Ovary (tissue), 9 donors: Measurements from ENCODE around the gene HECTD1. TPM values are rescaled to one million over a fixed set of nuclear protein-coding genes. Genes with fewer than 3 reads are reported as not detected.
"Not testable (repeated sequence)": the region's sequence is repeated elsewhere in the genome, so short reads cannot be mapped to it uniquely, and the experiment has no call there.

Source experiments
- DNase-seq, 5 donors: peaks; one replicate each; pipeline ENCODE4 v3.0.0-alpha.2; 2019 to 2020
- H3K27ac ChIP-seq, 2 donors: fragments of 200-600 bp; one replicate each; pipeline versions ENCODE4 v1.5.1 to v1.8.0; 2019 to 2022
- H3K27me3 ChIP-seq: fragments of 200-600 bp; one replicate; pipeline ENCODE4 v1.8.0; 2022
- H3K36me3 ChIP-seq: fragments of 200-600 bp; sonication (generic); one replicate; pipeline ENCODE4 v1.5.1; 2019
- H3K4me1 ChIP-seq: one replicate; pipeline ENCODE4 v1.8.1; 2013; ENCODE audit warnings: mild to moderate bottlenecking, moderate library complexity; ENCODE audit not compliant: insufficient read depth
- H3K4me3 ChIP-seq: fragments of 200-600 bp; sonication (generic); one replicate; pipeline ENCODE4 v1.5.1; 2017
- H3K9me3 ChIP-seq, 2 donors: fragments of 200-600 bp in 1 of 2; sonication (generic) in 1 of 2; one replicate each; pipeline versions ENCODE4 v1.5.1 to v1.8.1; 2013 to 2019; ENCODE audit warnings: mild to moderate bottlenecking in 1 of 2, moderate library complexity in 1 of 2
- EP300 ChIP-seq: sonication (generic); formaldehyde crosslinking; IDR thresholded peaks from one replicate; pipeline ENCODE4 v1.6.1; 2017; ENCODE audit warnings: antibody characterized with exemption
- POLR2A ChIP-seq: fragments of 450-650 bp; IDR thresholded peaks from one replicate; pipeline ENCODE4 v1.6.1; 2017; ENCODE audit warnings: antibody characterized with exemption, mild to moderate bottlenecking, moderate library complexity
- WGBS, 3 donors: extraction: QIAGEN DNeasy Blood & Tissue Kit in 1 of 3; methylation state at CpG; one replicate each; pipeline versions ENCODE4 v1.1.5 to v1.1.7; 2013 to 2017; 5-methylcytosine and 5-hydroxymethylcytosine counted together
- intact Hi-C, 4 donors: fragments of 100-400 bp; cut with DNase I; formaldehyde crosslinking; loops; one replicate each; pipeline versions ENCODE4 v1.11.0 to v1.15.1; 2022 to 2023
- polyA plus RNA-seq, 2 donors: library from polyadenylated mRNA; stranded (reverse); fragments of 200-250 nt in 1 of 2; fragments of 350-450 nt in 1 of 2; fragmentation: Illumina TruSeq in 1 of 2; extraction: RNeasy Lipid Tissue Mini Kit (QIAGEN cat#74804) in 1 of 2; gene quantifications; one replicate each; pipeline ENCODE4 v1.2.3, GENCODE V29; 2013 to 2014
- total RNA-seq, 7 donors: library from RNA; depleted of rRNA in 2 of 7; stranded (reverse); fragments of >200 nt in 2 of 7; fragmentation: NEBNext Ultra II Directional in 3 of 7; extraction: Animal tissue kit (Norgen Biotek cat#: 25700) in 3 of 7; gene quantifications; one replicate each; pipeline versions ENCODE4 v1.1.0 to v1.2.4, GENCODE V29; 2016 to 2023
- TF ChIP-seq, protein P1 (sequence below), 3 donors: fragments of 450-650 bp in 2 of 3; fragments of 200-600 bp in 1 of 3; IDR thresholded peaks; one replicate each; pipeline versions ENCODE4 v1.5.1 to v1.8.0; 2016 to 2022; ENCODE audit warnings: antibody characterized with exemption in 3 of 3, mild to moderate bottlenecking in 1 of 3
- donor health status: DM: no; HTN: no; CAD: no; lungs with moderate emphysema.
- donor health status: DM: no; HTN: no; CAD: no.
- donor health status: Bipolar disorder and iron deficiency.
- donor health status: DM: yes; HTN: yes; CAD: no.
- donor health status: DM: no; HTN: no; CAD: no.
- donor health status: DM: yes; HTN: yes; CAD: no.

The HECTD1 gene
- total and polyA plus RNA-seq, 9 donors: 59.7 to 186 (median 144) TPM

DNA sequence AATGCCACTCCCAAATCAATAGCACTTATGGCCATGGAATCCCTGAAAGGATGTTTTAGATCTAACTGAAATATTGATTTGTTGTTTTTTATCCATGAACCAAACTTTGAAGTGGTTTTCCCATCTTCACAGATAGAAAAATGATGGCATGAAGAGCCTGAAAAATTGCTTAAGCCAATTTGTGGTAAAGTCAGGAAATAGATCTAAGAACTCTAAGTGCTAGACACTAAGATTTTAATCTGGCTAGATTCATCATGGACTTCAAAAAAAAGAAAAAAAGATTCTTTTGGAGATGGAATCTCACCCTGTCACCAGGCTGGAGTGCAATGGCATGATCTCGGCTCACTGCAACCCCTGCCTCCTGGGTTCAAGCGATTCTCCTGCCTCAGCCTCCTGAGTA lies 136.4 kb downstream of the HECTD1 start:
- H3K4me1 ChIP-seq: no peaks in the 10 kb centered on the region
- no peak overlapping the region for H3K4me3 ChIP-seq
- no peaks in the 10 kb centered on the region for H3K27me3 ChIP-seq
- 96 to 98% (median 97%) methylated on average over 2 of the region's 2 CpGs for WGBS, 3 donors
- intact Hi-C loops: no loop called here
- TF ChIP-seq, protein P1, sequence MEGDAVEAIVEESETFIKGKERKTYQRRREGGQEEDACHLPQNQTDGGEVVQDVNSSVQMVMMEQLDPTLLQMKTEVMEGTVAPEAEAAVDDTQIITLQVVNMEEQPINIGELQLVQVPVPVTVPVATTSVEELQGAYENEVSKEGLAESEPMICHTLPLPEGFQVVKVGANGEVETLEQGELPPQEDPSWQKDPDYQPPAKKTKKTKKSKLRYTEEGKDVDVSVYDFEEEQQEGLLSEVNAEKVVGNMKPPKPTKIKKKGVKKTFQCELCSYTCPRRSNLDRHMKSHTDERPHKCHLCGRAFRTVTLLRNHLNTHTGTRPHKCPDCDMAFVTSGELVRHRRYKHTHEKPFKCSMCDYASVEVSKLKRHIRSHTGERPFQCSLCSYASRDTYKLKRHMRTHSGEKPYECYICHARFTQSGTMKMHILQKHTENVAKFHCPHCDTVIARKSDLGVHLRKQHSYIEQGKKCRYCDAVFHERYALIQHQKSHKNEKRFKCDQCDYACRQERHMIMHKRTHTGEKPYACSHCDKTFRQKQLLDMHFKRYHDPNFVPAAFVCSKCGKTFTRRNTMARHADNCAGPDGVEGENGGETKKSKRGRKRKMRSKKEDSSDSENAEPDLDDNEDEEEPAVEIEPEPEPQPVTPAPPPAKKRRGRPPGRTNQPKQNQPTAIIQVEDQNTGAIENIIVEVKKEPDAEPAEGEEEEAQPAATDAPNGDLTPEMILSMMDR (IDR thresholded peaks at IDR 0.05): no peak
- no peak for TF ChIP-seq POLR2A
- TF ChIP-seq EP300: no peak
- no peak for DNase-seq
- no peaks in the 10 kb centered on the region for H3K9me3 ChIP-seq
- no peaks in the 10 kb centered on the region for H3K36me3 ChIP-seq
- H3K27ac ChIP-seq: no peak overlapping the region

DNA sequence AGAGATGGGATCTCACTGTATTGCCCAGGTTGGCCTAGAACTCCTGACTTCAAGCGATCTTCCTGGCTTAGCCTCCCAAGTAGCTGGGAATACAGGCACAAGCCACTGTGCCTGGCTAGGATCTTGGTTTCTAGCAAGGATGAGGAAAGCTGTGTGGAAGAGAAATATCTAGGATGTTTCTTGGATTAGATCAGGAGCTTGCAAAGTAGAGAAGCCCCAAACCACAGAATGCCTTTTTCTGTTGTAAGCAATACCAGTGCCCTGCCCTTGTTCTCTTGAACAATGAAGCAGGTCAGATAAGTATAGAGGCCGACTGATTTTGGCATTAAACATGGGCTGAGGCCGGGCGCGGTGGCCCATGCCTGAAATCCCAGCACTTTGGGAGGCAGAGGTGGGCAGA lies 137.2 kb downstream of the HECTD1 start:
- DNase-seq: no peak
- TF ChIP-seq, protein P1 (IDR thresholded peaks at IDR 0.05): no peak
- TF ChIP-seq EP300: no peak
- no peak for TF ChIP-seq POLR2A
- intact Hi-C loops: no loop called here
- Histone ChIP-seq H3K4me3 (no peak overlapping the region), H3K4me1 (no peaks in the 10 kb centered on the region), H3K27me3 (no peaks in the 10 kb centered on the region), H3K27ac (no peak overlapping the region), H3K9me3 (no peaks in the 10 kb centered on the region), H3K36me3 (no peaks in the 10 kb centered on the region)
- WGBS, 3 donors: 82 to 90% (median 89%) methylated on average over 5 of the region's 5 CpGs

DNA sequence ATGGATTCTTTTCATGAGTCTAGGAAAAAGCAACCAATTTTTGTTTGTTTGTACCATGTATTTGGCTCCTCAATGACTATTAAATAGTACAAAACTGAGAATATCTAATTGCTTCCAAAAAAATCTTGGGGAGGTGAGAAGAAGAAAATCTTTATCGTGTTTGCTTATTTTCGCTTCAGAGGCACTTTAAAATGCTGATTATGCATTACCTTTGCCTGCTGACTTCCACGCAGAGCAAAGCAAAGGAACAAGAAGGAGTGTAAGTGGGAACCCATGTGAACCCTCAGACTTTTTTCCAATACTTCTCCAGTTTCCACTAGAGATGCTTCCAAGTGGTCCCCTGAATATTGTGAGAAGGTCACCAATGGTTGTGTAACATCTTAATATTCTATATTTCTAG lies 138.2 kb downstream of the HECTD1 start:
- DNase-seq: no peak
- H3K4me1 ChIP-seq: no peaks in the 10 kb centered on the region
- H3K36me3 ChIP-seq: no peaks in the 10 kb centered on the region
- TF ChIP-seq POLR2A (no peak), EP300 (no peak)
- TF ChIP-seq, protein P1 (IDR thresholded peaks at IDR 0.05): no peak
- WGBS, 3 donors: 76 to 87% (median 83%) methylated on average over 3 of the region's 3 CpGs
- intact Hi-C loops: no loop called here
- H3K27ac ChIP-seq: no peak overlapping the region
- no peaks in the 10 kb centered on the region for H3K9me3 ChIP-seq
- H3K27me3 ChIP-seq: no peaks in the 10 kb centered on the region
- no peak overlapping the region for H3K4me3 ChIP-seq

DNA sequence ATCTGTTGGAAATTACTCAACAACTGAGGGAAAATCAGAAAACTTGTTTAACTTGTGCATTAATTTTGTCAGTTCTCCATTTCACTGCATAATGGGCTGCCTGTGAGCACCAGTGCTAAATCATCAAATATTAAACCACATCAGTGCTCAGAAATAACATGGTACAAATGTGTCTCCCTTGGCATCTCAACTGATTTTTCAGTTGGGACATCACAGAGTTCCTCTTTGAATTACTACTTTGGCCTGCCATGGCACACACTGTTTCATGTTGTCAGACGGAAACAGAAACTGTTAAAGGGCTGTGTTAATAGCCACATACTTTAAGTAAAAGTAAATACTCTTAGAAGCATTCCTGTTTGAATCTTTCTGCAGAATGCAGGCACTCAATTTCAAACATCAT lies 139.4 kb downstream of the HECTD1 start:
- no peak overlapping the region for H3K27ac ChIP-seq
- no peaks in the 10 kb centered on the region for H3K36me3 ChIP-seq
- H3K9me3 ChIP-seq: no peaks in the 10 kb centered on the region
- DNase-seq: no peak
- 68 to 75% (median 73%) methylated on average over 1 of the region's 1 CpG for WGBS, 3 donors
- no peak overlapping the region for H3K4me3 ChIP-seq
- H3K27me3 ChIP-seq: no peaks in the 10 kb centered on the region
- H3K4me1 ChIP-seq: no peaks in the 10 kb centered on the region
- intact Hi-C loops: no loop called here
- TF ChIP-seq EP300: no peak
- TF ChIP-seq, protein P1 (IDR thresholded peaks at IDR 0.05): no peak
- TF ChIP-seq POLR2A: no peak

DNA sequence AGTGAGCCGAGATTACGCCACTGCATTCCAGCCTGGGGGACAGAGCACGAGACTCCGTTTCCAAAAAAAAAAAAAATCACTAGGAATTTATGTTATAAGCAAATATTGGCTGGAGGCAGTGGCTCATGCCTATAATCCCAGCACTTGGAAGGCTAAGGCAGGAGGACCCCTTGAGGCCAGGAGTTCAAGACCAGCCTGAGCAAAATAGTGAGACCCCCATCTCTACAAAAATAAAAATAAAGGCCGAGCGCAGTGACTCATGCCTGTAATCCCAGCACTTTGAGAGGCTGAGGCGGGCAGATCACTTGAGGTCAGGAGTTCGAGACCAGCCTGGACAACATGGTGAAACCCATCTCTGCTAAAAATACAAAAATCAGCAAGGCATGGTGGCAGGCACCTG lies 144.7 kb downstream of the HECTD1 start:
- H3K27me3 ChIP-seq, H3K27ac ChIP-seq, H3K4me3 ChIP-seq, DNase-seq, H3K9me3 ChIP-seq, H3K36me3 ChIP-seq, intact Hi-C loops, H3K4me1 ChIP-seq: not testable (repeated sequence)
- WGBS, 3 donors: 90 to 96% (median 91%) methylated on average over 8 of the region's 8 CpGs
